KOPT-K1 (cell line): ENCODE data around the gene AFAP1L2.

Experiments
- H3K27ac ChIP-seq: fragments of 200-600 bp; sonication (generic); 2 replicates; pipeline ENCODE4 v1.5.1; 2016; ENCODE audit warnings: antibody characterized with exemption, mild to moderate bottlenecking, low read depth, low read length; ENCODE audit not compliant: poor library complexity, severe bottlenecking
- H3K36me3 ChIP-seq: fragments of 200-600 bp; sonication (generic); 2 replicates; pipeline ENCODE4 v1.5.1; 2017; ENCODE audit warnings: antibody characterized with exemption, mild to moderate bottlenecking, low read length, moderate library complexity; ENCODE audit not compliant: insufficient read depth
- H3K9me3 ChIP-seq: fragments of 200-600 bp; sonication (generic); 2 replicates; pipeline ENCODE4 v1.5.1; 2017; ENCODE audit warnings: antibody characterized with exemption, low read length, mild to moderate bottlenecking; ENCODE audit not compliant: insufficient read depth, poor library complexity, severe bottlenecking

The AFAP1L2 gene

DNA sequence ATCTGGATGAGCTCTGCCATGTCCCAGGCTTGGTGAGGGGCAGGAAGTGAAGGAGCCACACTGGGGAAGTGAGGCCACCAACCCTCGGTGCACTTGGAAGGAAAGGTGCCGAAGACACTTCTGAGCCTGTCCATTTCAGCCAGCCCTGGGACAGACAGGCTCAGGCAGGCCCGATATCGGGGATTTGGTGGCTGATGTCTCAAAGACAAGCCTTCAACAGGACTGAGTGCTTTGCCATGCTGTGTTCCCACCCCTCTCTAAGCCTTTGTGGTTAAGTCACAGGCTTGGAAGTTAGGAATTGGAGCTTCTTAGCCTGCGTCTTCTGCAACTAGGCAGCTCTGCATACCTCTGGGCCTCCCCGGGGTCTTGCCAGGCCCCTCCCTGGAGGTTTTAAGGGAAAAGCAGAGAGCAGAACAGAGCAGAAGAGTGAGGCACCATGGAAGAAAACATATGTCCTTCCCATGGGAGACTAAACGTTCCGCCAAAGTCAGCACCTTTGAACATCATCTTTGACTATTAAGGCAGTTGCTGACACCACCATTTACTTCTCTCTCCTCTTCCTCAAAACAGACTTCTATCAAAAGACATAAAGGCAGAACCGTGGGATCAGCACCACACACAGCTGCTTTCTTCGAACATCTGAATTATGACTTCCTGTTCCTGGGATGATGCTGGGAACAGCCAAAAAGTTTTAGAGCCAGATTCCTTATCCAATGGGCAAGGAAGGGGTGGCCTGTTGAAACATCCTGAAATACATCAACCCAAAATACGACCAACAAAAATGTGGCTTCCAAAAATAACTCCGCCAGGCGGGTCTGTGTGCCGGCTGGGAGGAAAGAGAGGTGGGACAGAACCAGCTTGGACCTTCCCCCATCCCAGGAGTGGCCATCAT is 71.8 kb downstream of the AFAP1L2 start:
- Histone ChIP-seq H3K36me3 (no peaks in the 10 kb centered on the region), H3K9me3 (no peaks in the 10 kb centered on the region), H3K27ac (no peak overlapping the region)

- Histone ChIP-seq H3K27ac (no peak overlapping the region), H3K36me3 (no peaks in the 10 kb centered on the region), H3K9me3 (no peaks in the 10 kb centered on the region)
Measured at GRCh38 chr10:114329634-114330365, 74.5 kb downstream of the AFAP1L2 start.

- Histone ChIP-seq H3K27ac (no peak overlapping the region), H3K9me3 (no peaks in the 10 kb centered on the region)
Measured at GRCh38 chr10:114328874-114329273, 75.4 kb downstream of the AFAP1L2 start.

GRCh38 chr10:114328441-114328812 is 75.9 kb downstream of the AFAP1L2 start:
- no peak overlapping the region for H3K27ac ChIP-seq
- H3K36me3 ChIP-seq: no peaks in the 10 kb centered on the region
- H3K9me3 ChIP-seq: no peaks in the 10 kb centered on the region

More at GRCh38 chr10:114328874-114329273, 75.4 kb downstream of the AFAP1L2 start:
- H3K36me3 ChIP-seq: no peaks in the 10 kb centered on the region

DNA sequence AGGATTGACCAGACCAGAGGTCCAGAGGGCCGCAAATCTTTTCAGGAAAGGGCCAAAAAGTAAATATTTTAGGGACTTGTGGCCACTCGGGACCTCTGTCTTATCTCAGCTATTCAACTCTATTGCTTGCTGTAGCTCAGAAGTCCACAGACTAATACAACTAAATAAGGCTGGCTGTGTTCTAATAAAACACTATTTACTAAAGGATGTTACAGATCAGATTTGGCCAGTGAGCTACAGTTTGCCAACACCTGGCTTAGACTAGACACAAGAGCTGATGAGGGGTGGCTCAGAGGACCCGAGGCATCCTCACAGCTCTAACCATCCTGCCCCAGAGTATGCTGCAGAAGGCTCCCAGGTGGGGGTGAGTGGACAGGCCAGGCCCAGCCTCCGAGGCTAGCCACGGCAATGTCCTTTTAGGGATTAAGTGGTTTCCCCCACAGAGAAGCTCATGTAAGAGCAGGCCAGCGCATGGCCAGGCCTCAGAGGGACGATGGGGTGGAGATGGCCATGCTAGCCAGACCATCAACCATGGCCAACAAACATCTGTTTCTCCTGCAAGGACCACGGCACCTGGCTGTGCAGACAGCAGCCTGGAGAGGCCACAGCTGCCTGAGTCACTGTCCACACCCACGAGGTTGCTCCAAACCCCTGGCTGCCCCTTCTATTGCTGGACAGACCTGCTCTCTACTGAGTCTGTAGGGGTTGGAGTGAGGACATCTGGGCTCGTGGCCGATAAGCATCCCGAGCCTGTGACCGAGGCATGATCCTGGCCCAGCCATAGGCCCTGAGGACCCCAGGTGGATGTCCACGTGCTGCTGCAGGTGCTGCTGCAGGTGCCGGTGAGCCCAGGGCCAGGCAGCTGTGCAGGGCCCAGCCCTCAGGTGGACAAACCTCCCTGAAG is 76.5 kb downstream of the AFAP1L2 start:
- no peak overlapping the region for H3K27ac ChIP-seq
- H3K9me3 ChIP-seq: no peaks in the 10 kb centered on the region
- H3K36me3 ChIP-seq: no peaks in the 10 kb centered on the region

DNA sequence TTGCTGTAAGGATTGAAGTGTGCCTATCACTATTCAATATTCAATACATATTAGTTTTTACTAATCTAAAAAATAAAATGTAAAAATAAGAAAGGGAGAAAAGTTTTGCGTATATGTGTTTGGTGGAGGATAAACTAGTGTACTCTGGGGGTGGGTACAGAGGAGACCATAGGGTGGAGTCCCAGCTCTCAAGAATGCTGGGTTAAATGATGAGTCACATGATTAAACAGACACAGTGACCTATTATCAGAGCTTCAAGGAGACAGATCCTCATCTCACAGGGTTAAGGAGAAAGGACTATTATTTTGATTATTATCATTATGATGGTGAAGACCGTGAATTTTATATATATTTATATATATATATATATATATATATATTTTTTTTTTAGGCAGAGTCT is 77.5 kb downstream of the AFAP1L2 start:
- Histone ChIP-seq H3K9me3 (no peaks in the 10 kb centered on the region), H3K36me3 (no peaks in the 10 kb centered on the region), H3K27ac (no peak overlapping the region)

DNA sequence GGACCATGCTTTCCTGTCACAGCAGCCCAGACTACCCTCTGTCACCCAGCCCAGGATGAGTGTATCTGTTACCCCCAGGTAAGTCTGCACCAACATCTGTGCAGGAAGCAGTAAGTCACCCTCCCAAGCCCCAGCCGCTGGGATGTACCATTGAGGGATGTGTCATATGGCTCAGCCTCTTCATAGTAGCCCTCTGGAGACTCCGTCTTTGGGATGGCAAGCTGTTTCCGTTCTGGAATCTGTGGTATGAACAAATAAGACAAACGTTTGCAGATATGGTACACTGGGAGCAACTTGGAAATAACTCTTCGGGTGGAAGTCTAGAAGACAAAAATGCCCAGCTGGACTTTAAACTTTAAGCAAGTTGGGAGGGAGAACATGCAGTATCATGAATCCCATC is 81.3 kb downstream of the AFAP1L2 start:
- Histone ChIP-seq H3K9me3 (no peaks in the 10 kb centered on the region), H3K27ac (no peak overlapping the region), H3K36me3 (no peaks in the 10 kb centered on the region)

GRCh38 chr10:114322344-114322743 is 82.0 kb downstream of the AFAP1L2 start:
- H3K27ac ChIP-seq: no peak overlapping the region
- no peaks in the 10 kb centered on the region for H3K9me3 ChIP-seq
- H3K36me3 ChIP-seq: no peaks in the 10 kb centered on the region

- Histone ChIP-seq H3K36me3 (no peaks in the 10 kb centered on the region), H3K9me3 (no peaks in the 10 kb centered on the region), H3K27ac (no peak overlapping the region)
Measured at GRCh38 chr10:114320249-114321116, 83.8 kb downstream of the AFAP1L2 start.

DNA sequence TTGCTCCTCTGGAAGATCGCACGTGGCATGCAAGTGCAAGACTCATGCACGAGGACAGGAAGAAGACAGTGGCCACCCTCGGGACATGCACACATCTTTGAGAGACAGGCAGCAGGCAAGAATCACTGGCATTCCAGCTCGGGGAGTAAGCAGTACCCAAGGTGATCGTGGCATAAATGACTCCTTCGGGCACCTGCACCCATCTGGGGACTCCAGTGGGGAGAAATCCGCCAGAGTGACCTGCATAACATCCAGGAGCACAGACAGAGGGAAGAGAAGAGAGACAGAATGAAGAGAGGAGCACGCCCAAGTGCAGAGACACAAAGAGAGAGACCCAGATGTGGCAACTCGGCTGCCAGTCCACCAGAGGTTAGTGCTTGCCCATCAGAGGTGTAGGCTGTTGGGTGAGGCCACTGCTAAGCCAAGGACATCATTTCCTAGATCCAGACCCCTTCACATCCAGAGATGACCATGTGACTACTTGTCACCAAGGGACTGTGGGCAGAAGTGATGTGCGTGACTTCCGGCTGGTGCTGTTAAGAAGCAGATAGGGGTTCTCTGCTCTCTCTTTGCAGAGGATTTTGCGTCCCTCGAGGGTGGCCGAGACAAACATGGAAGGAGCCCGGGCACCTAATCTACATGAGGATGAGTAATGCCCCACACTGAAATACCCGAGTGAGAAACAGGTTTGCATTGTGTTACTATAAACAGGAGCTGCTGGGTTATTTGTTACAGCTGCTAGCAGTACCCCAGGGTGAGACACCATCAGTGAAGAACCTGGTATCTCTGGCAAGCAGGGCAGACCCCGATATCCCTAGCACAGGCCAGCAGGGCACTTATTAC is 84.7 kb downstream of the AFAP1L2 start:
- Histone ChIP-seq H3K27ac (no peak overlapping the region), H3K9me3 (no peaks in the 10 kb centered on the region)

GRCh38 chr10:114316744-114317143 is 87.6 kb downstream of the AFAP1L2 start:
- Histone ChIP-seq H3K27ac (no peak overlapping the region), H3K9me3 (no peaks in the 10 kb centered on the region)

More for the DNA sequence above, 84.7 kb downstream of the AFAP1L2 start:
- no peaks in the 10 kb centered on the region for H3K36me3 ChIP-seq

DNA sequence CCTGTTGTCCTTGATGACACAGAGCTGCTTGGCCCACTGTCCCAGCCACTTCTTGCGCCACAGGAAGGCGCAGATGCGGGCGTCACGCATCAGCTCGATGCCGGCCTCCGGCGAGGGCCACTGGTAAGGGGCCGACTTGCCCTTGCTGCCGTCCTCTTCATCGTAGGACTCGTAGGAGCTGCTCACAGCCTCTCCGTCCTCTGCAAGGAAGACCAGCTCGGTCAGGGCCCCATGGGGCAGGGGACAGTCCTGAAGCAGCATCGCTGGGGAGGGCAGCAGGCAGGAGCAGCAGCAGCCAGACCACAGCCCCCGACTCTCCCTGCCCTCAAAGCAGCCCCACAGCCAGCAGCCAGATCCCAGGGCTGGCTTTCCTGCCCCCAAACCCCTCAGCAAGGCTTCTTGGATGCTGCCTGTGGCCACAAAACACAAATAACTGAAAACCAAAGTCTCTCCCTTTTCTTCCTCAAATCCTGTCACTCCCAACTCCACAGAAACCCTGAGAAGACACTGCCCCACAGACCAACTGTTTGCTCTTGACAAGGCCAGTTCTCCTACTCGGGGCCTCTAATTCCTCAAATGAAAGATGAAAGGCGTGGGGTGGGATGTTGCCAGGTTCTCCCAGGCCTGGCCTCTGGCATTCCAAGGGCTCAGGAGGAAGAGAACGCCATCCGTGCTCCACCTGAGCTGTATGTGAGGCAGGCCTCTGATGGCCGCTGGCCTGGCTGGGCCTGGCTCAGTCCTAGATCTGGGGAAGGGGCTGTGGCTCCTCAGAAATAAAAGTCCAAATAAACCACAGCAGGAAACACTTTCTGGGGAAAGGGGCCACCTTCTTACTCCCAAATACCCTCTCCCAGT is 88.5 kb downstream of the AFAP1L2 start:
- no peaks in the 10 kb centered on the region for H3K36me3 ChIP-seq
- no peaks in the 10 kb centered on the region for H3K9me3 ChIP-seq
- H3K27ac ChIP-seq: no peak overlapping the region

More at GRCh38 chr10:114316744-114317143, 87.6 kb downstream of the AFAP1L2 start:
- no peaks in the 10 kb centered on the region for H3K36me3 ChIP-seq

DNA sequence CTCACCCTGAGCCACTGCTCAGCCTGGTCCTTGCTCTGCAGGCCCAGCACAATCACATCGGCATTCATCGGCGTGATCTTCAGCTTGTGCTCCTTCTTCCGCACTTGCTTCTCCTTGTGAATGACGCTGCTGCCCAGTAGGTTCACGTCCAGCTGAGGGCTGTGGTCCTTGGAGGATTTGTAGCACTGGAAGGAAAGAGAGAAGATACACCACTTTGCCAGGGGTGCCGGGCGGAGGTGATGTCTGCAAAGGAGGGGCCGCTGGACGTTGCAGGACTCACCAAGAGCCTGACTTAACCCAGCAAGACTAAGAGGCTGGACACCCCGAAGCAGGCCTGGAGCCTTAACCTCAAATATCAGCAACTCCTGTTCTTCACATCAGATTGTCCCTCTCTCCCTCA is 90.4 kb downstream of the AFAP1L2 start:
- Histone ChIP-seq H3K36me3 (no peaks in the 10 kb centered on the region), H3K9me3 (no peaks in the 10 kb centered on the region), H3K27ac (no peak overlapping the region)
